Endothelial cell of umbilical vein (primary cell): ENCODE data around the gene C17orf113. TPM values are rescaled to one million over a fixed set of nuclear protein-coding genes. Genes with fewer than 3 reads are reported as not detected.

Source experiments
- BruUV-seq: library from RNA; stranded (reverse); fragments of 400-500 nt; replicated peaks from 2 replicates; lab custom pipeline; 2021; lab: Mats Ljungman, UMichigan
- CTCF ChIA-PET: fragments of 300-600, 350-600 bp; sonication (Branson Sonifier 250); formaldehyde crosslinking; loops from one replicate; lab custom pipeline; 2021; ENCODE audit warnings: antibody characterized with exemption, inconsistent platforms; lab: Charles Lee
- POLR2A ChIA-PET: fragments of 300-600, 350-600 bp; sonication (Branson Sonifier 250); formaldehyde crosslinking; loops from one replicate; lab custom pipeline; 2021; ENCODE audit warnings: antibody characterized with exemption, inconsistent platforms; lab: Charles Lee
- DNase-seq: peaks from one replicate; pipeline ENCODE4 v3.0.0-alpha.2; 2011; ENCODE audit warnings: low read depth, low spot score
- FAIRE-seq: peaks from 2 replicates; lab custom pipeline; 2011; peaks lifted over from hg19 to GRCh38; lab: Jason Lieb, UNC
- H2AFZ ChIP-seq: 2 replicates; pipeline ENCODE4 v1.6.0; 2012; ENCODE audit warnings: low read depth, low read length, control low read depth, inconsistent platforms
- H3K27ac ChIP-seq: 2 replicates; pipeline ENCODE4 v1.5.1; 2011; ENCODE audit warnings: low read depth, mild to moderate bottlenecking, control low read depth, low read length, moderate library complexity; ENCODE audit not compliant: insufficient read depth
- H3K27me3 ChIP-seq, 2 experiments: 2 replicates each; pipeline versions ENCODE4 v1.6.0 to v1.6.1; 2011; ENCODE audit warnings: low read length in 2 of 2, mixed read lengths in 1 of 2; ENCODE audit not compliant: control insufficient read depth in 2 of 2, insufficient read depth in 2 of 2
- H3K36me3 ChIP-seq, 2 experiments: 2 replicates in 1 of 2; 3 replicates in 1 of 2; pipeline ENCODE4 v1.5.1; 2011; ENCODE audit warnings: low read length in 2 of 2, mild to moderate bottlenecking in 1 of 2, moderate library complexity in 1 of 2; ENCODE audit not compliant: control insufficient read depth in 2 of 2, insufficient read depth in 2 of 2; ENCODE audit errors: extremely low read depth in 1 of 2
- H3K4me1 ChIP-seq: 3 replicates; pipeline ENCODE4 v1.5.1; 2011; ENCODE audit warnings: mild to moderate bottlenecking, low read length; ENCODE audit not compliant: control insufficient read depth, insufficient read depth; ENCODE audit errors: extremely low read depth
- H3K4me2 ChIP-seq: 2 replicates; pipeline ENCODE4 v1.6.1; 2011; ENCODE audit warnings: low read length, control low read depth, mixed read lengths; ENCODE audit not compliant: insufficient read depth
- H3K4me3 ChIP-seq, 3 experiments: fragments of 200-600 bp in 1 of 3; sonication (generic), shearing (Covaris generic) in 1 of 3; replicated peaks in 1 of 3; 2 replicates each; pipeline ENCODE4 v1.5.1; 2011 to 2016; ENCODE audit warnings: control low read depth in 3 of 3, low read length in 3 of 3, mild to moderate bottlenecking in 2 of 3, inconsistent platforms in 1 of 3, low read depth in 1 of 3, moderate library complexity in 1 of 3; ENCODE audit not compliant: insufficient read depth in 1 of 3
- H3K79me2 ChIP-seq: 2 replicates; pipeline ENCODE4 v1.6.0; 2012; ENCODE audit warnings: low read length, inconsistent platforms; ENCODE audit not compliant: control insufficient read depth, insufficient read depth
- H3K9ac ChIP-seq: replicated peaks from 2 replicates; pipeline ENCODE3; 2011; ENCODE audit warnings: low read length, control low read depth; ENCODE audit not compliant: insufficient read depth; ENCODE audit errors: extremely low read depth
- H3K9me1 ChIP-seq: replicated peaks from 3 replicates; pipeline ENCODE4 v1.6.0; 2011; ENCODE audit warnings: mild to moderate bottlenecking, low read length; ENCODE audit not compliant: control insufficient read depth, insufficient read depth; ENCODE audit errors: extremely low read depth
- H3K9me3 ChIP-seq: replicated peaks from 2 replicates; pipeline ENCODE4 v1.5.1; 2012; ENCODE audit warnings: low read length, inconsistent platforms; ENCODE audit not compliant: control insufficient read depth, insufficient read depth
- H4K20me1 ChIP-seq: replicated peaks from 2 replicates; pipeline ENCODE3; 2011; ENCODE audit warnings: mild to moderate bottlenecking, low read length; ENCODE audit not compliant: control insufficient read depth, insufficient read depth; ENCODE audit errors: extremely low read depth
- EZH2 ChIP-seq: IDR thresholded peaks from 2 replicates; pipeline ENCODE4 v1.6.1; 2012; ENCODE audit warnings: borderline replicate concordance, low read depth, mild to moderate bottlenecking, moderate library complexity, low read length, inconsistent platforms; ENCODE audit not compliant: severe bottlenecking
- FOS ChIP-seq: IDR thresholded peaks from 2 replicates; pipeline ENCODE4 v1.6.1; 2011; ENCODE audit warnings: mild to moderate bottlenecking, low read length, moderate library complexity, borderline replicate concordance; ENCODE audit not compliant: insufficient read depth
- GATA2 ChIP-seq: IDR thresholded peaks from 2 replicates; pipeline ENCODE4 v1.7.0; 2011; ENCODE audit warnings: low read depth, mild to moderate bottlenecking, moderate library complexity, mixed read lengths, low read length; ENCODE audit not compliant: insufficient read length, insufficient read depth
- JUN ChIP-seq: IDR thresholded peaks from 2 replicates; pipeline ENCODE4 v1.6.1; 2011; ENCODE audit warnings: borderline replicate concordance, low read depth; ENCODE audit not compliant: insufficient read length, insufficient read depth
- MYC ChIP-seq: IDR thresholded peaks from one replicate; pipeline ENCODE4 v1.6.1; 2011; ENCODE audit warnings: mild to moderate bottlenecking, low read depth, low read length
- POLR2A ChIP-seq: IDR thresholded peaks from 2 replicates; pipeline ENCODE4 v1.6.1; 2012; ENCODE audit warnings: low read depth, mild to moderate bottlenecking, control low read depth, low read length
- POLR2AphosphoS5 ChIP-seq: IDR thresholded peaks from 2 replicates; pipeline ENCODE4 v1.6.1; 2012; ENCODE audit warnings: low read depth, mild to moderate bottlenecking, control low read depth, low read length, moderate library complexity; ENCODE audit not compliant: insufficient read depth
- dilution Hi-C: fragments of 300-500 bp; cut with MboI; formaldehyde crosslinking; loops from one replicate; pipeline ENCODE4 v1.15.0; 2019; ENCODE audit warnings: low sequenced_read_pairs; ENCODE audit not compliant: extremely low pct_ligation_motif_present
- intact Hi-C: fragments of 100-400 bp; cut with micrococcal nuclease; formaldehyde crosslinking; loops from one replicate; pipeline ENCODE4 v1.10.0; 2022
- polyA plus RNA-seq, 4 experiments: library from polyadenylated mRNA; depleted of rRNA in 3 of 4; stranded (reverse) in 3 of 4; unstranded in 1 of 4; fragments of >200 nt; gene quantifications; 2 replicates each; pipeline versions ENCODE4 v1.2.1 to v1.2.3, GENCODE V29; 2011 to 2012; ENCODE audit warnings: missing spikeins in 1 of 4
- total RNA-seq: library from RNA; stranded (reverse); gene quantifications from 2 replicates; pipeline ENCODE4 v1.2.3, GENCODE V29; 2021
- TF ChIP-seq, protein P1 (sequence below), 2 donors: IDR thresholded peaks; 1 replicate in 1 of 2; 2 replicates in 1 of 2; pipeline ENCODE4 v1.5.1; 2011; ENCODE audit warnings: low read length in 2 of 2, mild to moderate bottlenecking in 2 of 2, moderate library complexity in 2 of 2, control low read depth in 1 of 2, inconsistent platforms in 1 of 2, low read depth in 1 of 2; ENCODE audit not compliant: insufficient read depth in 1 of 2; ENCODE audit errors: extremely low read depth in 1 of 2
- TF ChIP-seq, protein P2 (sequence below): IDR thresholded peaks from 2 replicates; pipeline ENCODE4 v1.6.1; 2011; ENCODE audit not compliant: insufficient read depth, insufficient read length

C17orf113 gene
- total and polyA plus RNA-seq, 2 donors (not counting 3 experiments of a cell fraction or from before 2014, with no cell fraction given): 0.20 to 0.30 TPM

DNA sequence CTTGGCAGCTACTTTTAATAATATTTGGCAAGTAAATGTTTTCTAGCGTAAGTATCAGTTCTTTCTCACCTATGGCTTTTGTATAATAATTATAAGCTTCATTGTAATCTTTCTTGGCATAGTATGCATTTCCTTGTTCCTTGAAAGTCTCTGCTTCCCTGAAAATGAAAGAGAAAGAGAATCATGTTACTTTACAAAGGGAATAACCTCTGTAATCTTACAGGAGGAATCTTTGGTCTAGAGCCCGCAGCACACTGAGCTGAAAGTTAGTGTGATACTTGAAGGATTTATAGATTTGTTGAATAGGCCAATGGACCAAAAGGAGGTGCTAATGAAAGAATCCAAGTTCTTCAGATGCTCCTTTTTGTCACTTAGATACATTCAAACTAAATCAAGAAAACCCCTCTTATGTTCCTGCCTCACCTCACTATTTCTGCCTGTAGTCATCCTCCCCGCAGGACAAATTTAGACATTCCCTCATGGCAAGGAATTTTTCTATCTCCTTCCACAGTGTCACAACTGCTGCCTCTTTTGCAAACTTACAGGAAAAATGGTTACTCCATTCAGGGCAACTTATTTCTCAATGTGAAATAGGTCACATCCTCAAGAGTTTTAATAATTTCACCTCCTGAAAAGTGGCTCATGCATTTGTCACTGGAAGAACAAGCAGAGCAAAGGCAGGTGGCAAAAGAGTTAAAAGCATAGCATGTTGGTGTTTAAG, 49.8 kb downstream of the C17orf113 start:
- CTCF ChIA-PET: no interaction called here
- FAIRE-seq: no peak
- Histone ChIP-seq H3K4me1 (peaks cover 16% of the 10 kb centered on the region), H3K36me3 (peaks cover 21 to 39% of the 10 kb centered on the region in 2 experiments), H3K79me2 (peaks cover 51% of the 10 kb centered on the region), H3K9me3 (no peaks in the 10 kb centered on the region), H3K4me2 (no peak overlapping the region), H3K27me3 (no peaks in the 10 kb centered on the region), H3K9ac (no peak overlapping the region), H3K9me1 (no peaks in the 10 kb centered on the region), H3K4me3 (no peak overlapping the region), H4K20me1 (peaks cover 11% of the 10 kb centered on the region), H2AFZ (no peak overlapping the region), H3K27ac (no peak overlapping the region)
- dilution Hi-C loops (no loop called here), intact Hi-C loops (no loop called here)
- POLR2A ChIA-PET: interaction anchor here (0.6 kb wide), 1 partner anchor 17 kb away, joined by 3 read pairs; no protein-coding TSS in a partner anchor
- TF ChIP-seq, protein P1, sequence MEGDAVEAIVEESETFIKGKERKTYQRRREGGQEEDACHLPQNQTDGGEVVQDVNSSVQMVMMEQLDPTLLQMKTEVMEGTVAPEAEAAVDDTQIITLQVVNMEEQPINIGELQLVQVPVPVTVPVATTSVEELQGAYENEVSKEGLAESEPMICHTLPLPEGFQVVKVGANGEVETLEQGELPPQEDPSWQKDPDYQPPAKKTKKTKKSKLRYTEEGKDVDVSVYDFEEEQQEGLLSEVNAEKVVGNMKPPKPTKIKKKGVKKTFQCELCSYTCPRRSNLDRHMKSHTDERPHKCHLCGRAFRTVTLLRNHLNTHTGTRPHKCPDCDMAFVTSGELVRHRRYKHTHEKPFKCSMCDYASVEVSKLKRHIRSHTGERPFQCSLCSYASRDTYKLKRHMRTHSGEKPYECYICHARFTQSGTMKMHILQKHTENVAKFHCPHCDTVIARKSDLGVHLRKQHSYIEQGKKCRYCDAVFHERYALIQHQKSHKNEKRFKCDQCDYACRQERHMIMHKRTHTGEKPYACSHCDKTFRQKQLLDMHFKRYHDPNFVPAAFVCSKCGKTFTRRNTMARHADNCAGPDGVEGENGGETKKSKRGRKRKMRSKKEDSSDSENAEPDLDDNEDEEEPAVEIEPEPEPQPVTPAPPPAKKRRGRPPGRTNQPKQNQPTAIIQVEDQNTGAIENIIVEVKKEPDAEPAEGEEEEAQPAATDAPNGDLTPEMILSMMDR (IDR thresholded peaks at IDR 0.05; ENCODE audit: extremely low read depth in 1 of 2, insufficient read depth in 1 of 2, low read depth in 1 of 2, low read length in 2 of 2): no peak
- TF ChIP-seq POLR2AphosphoS5 (no peak), JUN (no peak), GATA2 (no peak), POLR2A (no peak), FOS (no peak), EZH2 (no peak), MYC (no peak)
- TF ChIP-seq, protein P2, sequence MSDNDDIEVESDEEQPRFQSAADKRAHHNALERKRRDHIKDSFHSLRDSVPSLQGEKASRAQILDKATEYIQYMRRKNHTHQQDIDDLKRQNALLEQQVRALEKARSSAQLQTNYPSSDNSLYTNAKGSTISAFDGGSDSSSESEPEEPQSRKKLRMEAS: no peak
- DNase-seq: no peak
- BruUV-seq: no TSS peak
